RWPE2 (cell line): Measurements from ENCODE around the gene OPA1.

Experiments used
- ATAC-seq: fragments of 200-7000 bp; cut with Tn5 transposase; 3 replicates; pipeline ENCODE4 v1.9.1; 2021; ENCODE audit warnings: low read depth
- DNase-seq: peaks from one replicate; pipeline ENCODE4 v3.0.0-alpha.2; 2020; ENCODE audit warnings: low spot score
- H3K27ac ChIP-seq: fragments of 450-650 bp; 2 replicates; pipeline ENCODE4 v1.5.1; 2017; ENCODE audit warnings: mild to moderate bottlenecking; ENCODE audit not compliant: poor library complexity, severe bottlenecking
- H3K27me3 ChIP-seq: fragments of 250-450 bp; sonication (Bioruptor Pico); 2 replicates; pipeline ENCODE4 v1.5.1; 2021; ENCODE audit warnings: mild to moderate bottlenecking, moderate library complexity; ENCODE audit not compliant: insufficient read depth, poor library complexity, severe bottlenecking
- H3K36me3 ChIP-seq: fragments of 250-450 bp; sonication (Bioruptor Pico); 2 replicates; pipeline ENCODE4 v1.5.1; 2020; ENCODE audit warnings: low read depth, mild to moderate bottlenecking, moderate library complexity
- H3K4me1 ChIP-seq: fragments of 250-450 bp; sonication (Bioruptor Pico); 2 replicates; pipeline ENCODE4 v1.5.1; 2021; ENCODE audit warnings: mild to moderate bottlenecking, moderate library complexity; ENCODE audit not compliant: insufficient read depth, poor library complexity, severe bottlenecking
- H3K4me3 ChIP-seq: fragments of 250-450 bp; sonication (Bioruptor Pico); 2 replicates; pipeline ENCODE4 v1.5.1; 2021; ENCODE audit warnings: mild to moderate bottlenecking, moderate library complexity; ENCODE audit not compliant: severe bottlenecking
- H3K9me3 ChIP-seq: fragments of 250-450 bp; sonication (Bioruptor Pico); 2 replicates; pipeline ENCODE4 v1.5.1; 2021; ENCODE audit warnings: mild to moderate bottlenecking, moderate library complexity; ENCODE audit not compliant: severe bottlenecking
- CTCF ChIP-seq: fragments of 450-650 bp; IDR thresholded peaks from one replicate; pipeline ENCODE4 v1.5.1; 2017; ENCODE audit warnings: mild to moderate bottlenecking, moderate library complexity; ENCODE audit not compliant: poor library complexity, severe bottlenecking

OPA1 gene

GRCh38 chr3:193548406-193548805 lies 44.6 kb upstream of the OPA1 start:
- ATAC-seq: no peak
- no peak overlapping the region for H3K4me3 ChIP-seq

GRCh38 chr3:193552923-193553322 lies 40.1 kb upstream of the OPA1 start:
- H3K27ac ChIP-seq: no peak overlapping the region
- ATAC-seq (no peak), DNase-seq (no peak)
- no peak for TF ChIP-seq CTCF
- H3K4me1 ChIP-seq: no peaks in the 10 kb centered on the region
- H3K36me3 ChIP-seq: no peaks in the 10 kb centered on the region
- H3K4me3 ChIP-seq: no peak overlapping the region
- no peaks in the 10 kb centered on the region for H3K27me3 ChIP-seq
- H3K9me3 ChIP-seq: no peaks in the 10 kb centered on the region

More at GRCh38 chr3:193548406-193548805, 44.6 kb upstream of the OPA1 start:
- no peaks in the 10 kb centered on the region for H3K27me3 ChIP-seq
- no peak for DNase-seq
- no peak for TF ChIP-seq CTCF
- no peak overlapping the region for H3K27ac ChIP-seq
- no peaks in the 10 kb centered on the region for H3K36me3 ChIP-seq
- H3K4me1 ChIP-seq: no peaks in the 10 kb centered on the region
- no peaks in the 10 kb centered on the region for H3K9me3 ChIP-seq

GRCh38 chr3:193553586-193553985 lies 39.4 kb upstream of the OPA1 start:
- ATAC-seq: no peak
- H3K27ac ChIP-seq: no peak overlapping the region
- H3K27me3 ChIP-seq: no peaks in the 10 kb centered on the region
- H3K9me3 ChIP-seq: no peaks in the 10 kb centered on the region
- DNase-seq: no peak
- TF ChIP-seq CTCF: no peak
- H3K4me1 ChIP-seq: no peaks in the 10 kb centered on the region
- H3K4me3 ChIP-seq: no peak overlapping the region
- no peaks in the 10 kb centered on the region for H3K36me3 ChIP-seq

- Histone ChIP-seq H3K27ac (no peak within 1 kb of the TSS), H3K4me1 (no peaks in the 10 kb centered on the region), H3K4me3 (no peak within 1 kb of the TSS), H3K9me3 (no peaks in the 10 kb centered on the region), H3K27me3 (no peaks in the 10 kb centered on the region), H3K36me3 (no peaks in the 10 kb centered on the region)
- no peak for DNase-seq
- no peak for ATAC-seq
- no peak for TF ChIP-seq CTCF
These were observed 38.2 kb upstream of the OPA1 start, which contains the start of gene ATP13A4 for GRCh38 chr3:193554811-193555210. Gene ATP13A4 (minus strand): TSS chr3:193554895. CDS start chr3:193554799, 96 bp downstream.

- no peaks in the 10 kb centered on the region for H3K9me3 ChIP-seq
- H3K27ac ChIP-seq: no peak overlapping the region
- no peak for DNase-seq
These were observed 36.2 kb upstream of the OPA1 start for GRCh38 chr3:193556841-193557240.

More at GRCh38 chr3:193556841-193557240, 36.2 kb upstream of the OPA1 start:
- ATAC-seq: no peak
- Histone ChIP-seq H3K27me3 (no peaks in the 10 kb centered on the region), H3K4me3 (no peak overlapping the region), H3K4me1 (no peaks in the 10 kb centered on the region), H3K36me3 (no peaks in the 10 kb centered on the region)
- TF ChIP-seq CTCF: no peak
